Measurements from ENCODE around the gene SLC19A1.

GRCh38 chr21:45537746-45538291, 4.4 kb downstream of the SLC19A1 start:
- TF ChIP-seq, protein P1, sequence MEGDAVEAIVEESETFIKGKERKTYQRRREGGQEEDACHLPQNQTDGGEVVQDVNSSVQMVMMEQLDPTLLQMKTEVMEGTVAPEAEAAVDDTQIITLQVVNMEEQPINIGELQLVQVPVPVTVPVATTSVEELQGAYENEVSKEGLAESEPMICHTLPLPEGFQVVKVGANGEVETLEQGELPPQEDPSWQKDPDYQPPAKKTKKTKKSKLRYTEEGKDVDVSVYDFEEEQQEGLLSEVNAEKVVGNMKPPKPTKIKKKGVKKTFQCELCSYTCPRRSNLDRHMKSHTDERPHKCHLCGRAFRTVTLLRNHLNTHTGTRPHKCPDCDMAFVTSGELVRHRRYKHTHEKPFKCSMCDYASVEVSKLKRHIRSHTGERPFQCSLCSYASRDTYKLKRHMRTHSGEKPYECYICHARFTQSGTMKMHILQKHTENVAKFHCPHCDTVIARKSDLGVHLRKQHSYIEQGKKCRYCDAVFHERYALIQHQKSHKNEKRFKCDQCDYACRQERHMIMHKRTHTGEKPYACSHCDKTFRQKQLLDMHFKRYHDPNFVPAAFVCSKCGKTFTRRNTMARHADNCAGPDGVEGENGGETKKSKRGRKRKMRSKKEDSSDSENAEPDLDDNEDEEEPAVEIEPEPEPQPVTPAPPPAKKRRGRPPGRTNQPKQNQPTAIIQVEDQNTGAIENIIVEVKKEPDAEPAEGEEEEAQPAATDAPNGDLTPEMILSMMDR (IDR thresholded peaks at IDR 0.05) = no peak
- TF ChIP-seq POLR2AphosphoS5 (IDR thresholded peaks at IDR 0.05) (no peak), POLR2A (IDR thresholded peaks at IDR 0.05) (no peak)

All from prostate gland (tissue), 2 donors.